GM18508 (cell line): ENCODE data around the gene VDAC1.
A peak's percentile ranks its signal among the peaks of the same experiment; 100 is the strongest.
"Not testable (repeated sequence)": the region's sequence is repeated elsewhere in the genome, so short reads cannot be mapped to it uniquely, and the experiment has no call there.

Experiments used
- ATAC-seq: cut with Tn5 transposase; IDR thresholded peaks from one replicate; pipeline ENCODE4 v1.9.1; 2021; ENCODE audit warnings: moderate number of reproducible peaks; ENCODE audit not compliant: insufficient read depth, unreplicated experiment

Gene VDAC1

GRCh38 chr5:133970325-133970909 lies 34.4 kb downstream of the VDAC1 start:
- no peak for ATAC-seq

DNA sequence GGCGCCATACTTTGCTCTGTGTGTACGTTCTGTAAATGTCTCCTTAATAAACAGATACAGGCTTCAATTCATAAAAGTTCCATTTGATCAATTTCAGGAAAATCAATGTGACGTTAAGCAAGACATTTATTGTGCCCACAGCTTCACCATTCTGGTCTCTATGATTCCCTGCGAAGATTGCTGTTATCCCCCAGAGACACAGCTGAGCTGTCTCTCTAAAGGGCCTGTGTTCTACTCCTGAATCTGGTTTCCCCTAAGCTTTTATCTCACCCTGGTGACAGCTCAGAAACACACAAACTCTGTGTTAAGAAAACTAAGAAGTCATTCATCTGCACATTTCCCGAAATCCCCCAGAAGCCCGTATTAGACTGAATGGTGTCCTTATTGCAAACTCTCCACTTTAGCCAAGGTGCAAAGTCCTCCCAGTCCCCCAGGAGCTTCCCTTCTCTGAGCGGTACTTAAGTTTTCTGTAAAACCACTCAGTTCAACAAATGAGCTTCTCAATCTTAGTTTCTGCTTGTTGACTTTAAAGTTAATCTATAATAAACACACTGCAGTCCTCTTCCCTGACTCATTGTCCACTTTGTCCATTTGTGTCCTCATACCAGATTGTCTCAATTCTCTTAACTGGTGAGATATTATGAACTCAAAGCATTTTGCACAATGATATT lies 35.0 kb downstream of the VDAC1 start:
- no peak for ATAC-seq

GRCh38 chr5:133968204-133968980 lies 36.4 kb downstream of the VDAC1 start, which contains the start of gene C5orf15:
Gene C5orf15 (minus strand): TSS chr5:133968625. CDS start chr5:133968584, 41 bp downstream.
- ATAC-seq = peak; percentile 84

DNA sequence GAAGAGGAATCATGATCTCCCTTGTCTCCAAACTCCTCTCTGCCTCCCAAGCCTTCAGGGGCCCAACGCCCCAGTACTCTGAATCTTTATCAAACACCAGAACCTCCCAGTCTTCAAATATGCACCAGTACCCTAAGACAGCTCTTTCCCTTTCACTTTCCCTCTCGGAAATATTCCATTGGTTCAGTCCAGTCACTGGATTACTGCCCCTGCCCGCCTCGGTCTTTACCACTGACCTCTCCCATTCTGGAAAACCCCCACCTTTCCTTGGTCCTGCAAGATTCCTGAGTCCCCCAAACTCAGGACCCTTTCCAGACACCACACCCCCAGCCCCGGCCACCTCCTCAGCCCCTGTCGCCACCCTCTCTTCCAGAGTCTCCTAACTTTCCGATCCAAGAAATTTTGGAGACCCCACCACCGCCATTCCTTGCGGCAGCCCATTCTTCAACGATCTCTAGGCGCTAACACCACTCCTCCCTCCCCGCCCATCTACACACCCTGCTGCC lies 37.0 kb downstream of the VDAC1 start:
- no peak for ATAC-seq

GRCh38 chr5:133967124-133967523 lies 37.7 kb downstream of the VDAC1 start:
- no peak for ATAC-seq

DNA sequence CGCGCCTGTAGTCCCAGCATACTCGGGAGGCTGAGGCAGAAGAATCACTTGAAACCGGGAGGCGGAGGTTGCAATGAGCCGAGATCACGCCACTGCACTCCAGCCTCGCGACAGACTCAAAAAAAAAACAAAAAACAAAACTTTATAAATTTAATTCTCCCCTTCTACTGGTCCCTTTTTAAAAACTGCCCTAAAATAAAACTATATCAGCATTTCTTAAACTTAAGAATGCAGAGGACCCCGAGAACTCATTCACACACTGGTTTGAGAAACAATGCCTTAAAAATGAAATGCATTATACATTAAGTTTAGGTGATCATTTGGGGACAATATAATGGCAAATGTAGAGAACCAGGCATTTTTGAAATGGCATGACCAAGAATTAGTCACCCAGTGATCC lies 38.7 kb downstream of the VDAC1 start:
- no peak for ATAC-seq

DNA sequence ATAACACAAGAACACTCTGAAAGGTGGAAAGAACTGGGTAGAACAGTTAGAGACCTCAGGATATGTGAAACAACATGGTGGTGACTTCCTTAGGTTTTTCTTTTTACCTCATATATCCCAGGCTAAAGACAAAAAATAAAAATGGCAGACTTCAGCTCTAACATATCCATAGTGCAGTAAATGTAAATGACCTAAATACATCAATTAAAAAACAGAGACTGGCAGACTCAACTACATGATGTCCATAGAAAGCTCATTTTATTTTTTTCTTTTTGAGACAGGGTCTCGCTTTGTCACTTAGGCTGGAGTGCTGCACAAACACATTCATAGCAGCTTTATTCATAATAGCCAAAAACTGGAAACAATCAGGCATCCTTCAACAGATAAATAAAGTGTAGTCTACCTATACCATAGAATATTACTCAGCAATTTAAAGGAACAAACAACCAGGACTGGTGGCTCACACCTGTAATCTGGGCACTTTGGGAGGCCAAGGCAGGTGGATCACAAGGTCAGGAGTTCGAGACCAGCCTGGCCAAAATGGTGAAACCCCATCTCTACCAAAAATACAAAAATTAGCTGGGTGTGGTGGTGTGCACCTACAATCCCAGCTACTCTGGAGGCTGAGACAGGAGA lies 41.2 kb downstream of the VDAC1 start:
- ATAC-seq = no peak

DNA sequence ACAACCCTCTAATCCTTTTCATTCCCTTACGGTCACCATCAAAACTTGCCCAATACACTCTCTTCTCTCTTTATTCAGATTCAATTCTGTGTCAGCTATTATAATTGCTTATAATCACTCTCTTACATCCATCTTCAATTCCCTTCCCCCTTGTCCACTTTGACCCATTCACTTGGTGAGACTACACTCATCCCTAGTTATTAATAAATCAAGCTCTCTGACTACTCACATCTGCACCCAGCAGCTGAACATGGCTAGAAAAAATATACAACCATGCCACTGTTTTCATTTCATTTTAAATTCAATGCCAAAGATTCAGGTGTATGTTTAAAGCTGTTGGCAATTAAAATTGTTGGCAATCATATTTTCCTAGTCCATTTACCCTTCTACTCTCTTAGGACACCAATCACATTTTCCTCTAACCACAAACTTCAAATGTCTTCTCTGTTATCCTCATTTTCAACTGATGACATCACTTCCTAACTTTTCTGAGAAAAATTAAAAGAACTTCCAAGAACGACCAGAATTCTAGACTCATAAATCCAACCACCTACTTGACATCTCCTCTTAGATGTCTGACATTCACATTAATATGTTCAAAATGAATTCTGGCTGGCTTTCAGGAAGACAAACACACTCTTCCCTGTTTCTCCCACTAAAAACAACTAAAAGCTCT lies 41.8 kb downstream of the VDAC1 start:
- ATAC-seq = no peak

DNA sequence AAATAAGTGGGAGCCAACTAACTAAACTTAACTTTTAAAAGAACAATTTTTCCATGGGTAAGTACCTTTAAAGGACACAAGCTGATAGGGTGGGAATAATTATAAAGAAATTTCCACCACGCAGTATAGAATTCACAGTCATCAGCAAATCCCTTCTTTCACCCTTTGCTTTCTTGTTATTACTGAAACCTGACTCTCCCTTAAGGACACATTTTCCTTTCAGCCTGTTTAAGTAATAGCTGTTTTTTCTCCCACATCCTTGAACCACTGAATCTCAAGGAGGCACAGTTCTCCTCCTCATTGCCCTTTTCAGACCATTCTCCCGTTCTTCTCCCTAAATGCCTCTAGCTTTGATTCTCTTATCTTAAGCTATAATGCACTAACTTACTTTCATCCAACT lies 42.6 kb downstream of the VDAC1 start:
- no peak for ATAC-seq

DNA sequence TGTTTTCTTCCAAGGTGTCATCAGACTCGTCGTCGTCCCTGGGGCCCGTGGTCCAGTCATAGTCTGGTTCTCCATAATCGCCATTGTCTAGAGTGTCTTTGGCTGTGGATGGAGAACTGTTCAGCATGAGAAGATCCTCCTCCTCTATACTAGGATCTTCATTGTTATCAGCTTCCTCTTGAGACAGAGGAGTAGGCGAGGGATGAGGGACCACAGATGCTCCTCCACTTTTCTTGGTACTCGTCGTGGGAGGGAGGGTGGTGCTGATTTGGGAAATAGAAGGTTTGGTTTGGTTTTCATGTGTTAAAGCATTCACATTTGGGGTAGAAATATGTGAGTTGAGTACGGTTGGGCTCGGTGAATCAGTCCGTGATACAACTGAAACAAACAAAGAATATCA lies 45.1 kb downstream of the VDAC1 start:
- no peak for ATAC-seq

DNA sequence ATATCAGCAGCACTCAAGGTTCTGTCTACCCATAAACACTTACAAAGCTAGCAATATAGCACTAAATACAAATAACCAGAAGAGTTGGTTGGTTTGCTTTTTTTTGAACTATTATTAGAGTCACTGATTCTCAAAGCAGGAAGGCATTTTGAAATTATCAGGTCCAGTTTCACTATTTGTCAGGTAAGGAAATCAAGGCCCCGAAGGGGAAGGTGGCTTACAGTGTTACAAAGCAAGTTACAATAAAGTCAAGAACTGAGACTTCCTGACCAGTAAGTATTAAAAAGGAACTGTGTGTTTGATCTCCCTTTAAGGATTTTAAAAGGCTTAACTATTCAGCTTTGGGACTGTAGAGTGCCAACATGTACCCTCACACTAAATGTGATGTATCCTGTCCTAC lies 47.2 kb downstream of the VDAC1 start:
- no peak for ATAC-seq

DNA sequence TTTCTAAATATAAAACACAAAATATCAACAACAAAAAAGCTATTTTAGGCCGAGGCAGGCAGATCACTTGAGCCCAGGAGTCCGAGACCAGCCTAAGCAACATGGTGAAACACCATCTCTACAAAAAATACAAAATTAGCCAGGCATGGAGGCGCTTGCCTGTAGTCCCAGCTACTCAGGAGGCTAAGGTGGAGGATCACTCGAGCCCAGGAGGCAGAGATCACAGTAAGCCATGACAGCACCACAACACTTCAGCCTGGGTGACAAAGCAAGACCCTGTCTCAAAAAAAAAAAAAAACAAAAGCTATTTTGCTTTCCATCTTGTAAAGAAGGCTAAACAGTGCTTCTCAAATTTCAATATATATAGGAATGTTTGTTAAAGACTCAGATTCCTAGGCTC lies 47.7 kb downstream of the VDAC1 start:
- ATAC-seq = no peak

- not testable (repeated sequence) for ATAC-seq
Observed at GRCh38 chr5:133956196-133956595, 48.6 kb downstream of the VDAC1 start.

GRCh38 chr5:133953568-133954145 lies 51.1 kb downstream of the VDAC1 start:
- ATAC-seq = no peak

DNA sequence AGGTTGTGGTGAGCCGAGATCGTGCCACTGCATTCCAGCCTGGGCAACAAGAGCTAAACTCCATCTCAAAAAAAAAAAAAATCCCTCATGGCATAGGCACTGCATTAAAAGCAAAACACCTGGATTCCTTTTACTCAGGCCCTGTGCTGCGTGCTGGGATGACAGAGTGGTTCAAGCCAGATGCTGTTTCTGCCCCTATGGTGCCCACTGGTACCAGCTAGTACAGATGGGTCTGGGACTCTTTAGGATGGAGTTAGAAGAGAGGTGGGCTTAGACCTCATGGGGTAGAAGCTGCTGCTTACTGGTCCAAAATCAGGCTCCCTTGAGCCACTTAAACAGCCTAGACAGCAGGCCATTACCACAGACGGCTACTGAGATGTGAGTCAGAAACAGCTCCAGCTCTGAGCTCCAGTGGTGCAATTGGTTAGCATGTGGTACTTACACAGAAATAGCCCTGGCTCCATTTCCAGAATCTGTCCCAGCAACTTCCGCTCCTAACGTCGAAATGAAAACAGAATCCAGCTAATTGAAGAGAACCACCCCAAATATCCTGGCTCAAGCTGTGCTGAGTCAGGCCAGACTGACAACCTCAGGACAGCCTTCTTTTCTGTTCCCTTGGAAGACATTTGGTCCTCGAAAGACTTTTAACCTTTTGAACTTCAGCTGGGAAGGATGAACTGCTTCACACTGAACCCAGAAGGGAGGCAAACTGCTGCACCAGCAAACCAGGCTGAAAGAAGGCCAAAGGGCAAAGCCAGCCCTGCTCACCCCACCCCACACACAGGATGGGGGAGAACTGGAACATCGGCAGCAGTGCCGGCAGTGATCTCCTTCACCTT lies 51.8 kb downstream of the VDAC1 start:
- no peak for ATAC-seq

DNA sequence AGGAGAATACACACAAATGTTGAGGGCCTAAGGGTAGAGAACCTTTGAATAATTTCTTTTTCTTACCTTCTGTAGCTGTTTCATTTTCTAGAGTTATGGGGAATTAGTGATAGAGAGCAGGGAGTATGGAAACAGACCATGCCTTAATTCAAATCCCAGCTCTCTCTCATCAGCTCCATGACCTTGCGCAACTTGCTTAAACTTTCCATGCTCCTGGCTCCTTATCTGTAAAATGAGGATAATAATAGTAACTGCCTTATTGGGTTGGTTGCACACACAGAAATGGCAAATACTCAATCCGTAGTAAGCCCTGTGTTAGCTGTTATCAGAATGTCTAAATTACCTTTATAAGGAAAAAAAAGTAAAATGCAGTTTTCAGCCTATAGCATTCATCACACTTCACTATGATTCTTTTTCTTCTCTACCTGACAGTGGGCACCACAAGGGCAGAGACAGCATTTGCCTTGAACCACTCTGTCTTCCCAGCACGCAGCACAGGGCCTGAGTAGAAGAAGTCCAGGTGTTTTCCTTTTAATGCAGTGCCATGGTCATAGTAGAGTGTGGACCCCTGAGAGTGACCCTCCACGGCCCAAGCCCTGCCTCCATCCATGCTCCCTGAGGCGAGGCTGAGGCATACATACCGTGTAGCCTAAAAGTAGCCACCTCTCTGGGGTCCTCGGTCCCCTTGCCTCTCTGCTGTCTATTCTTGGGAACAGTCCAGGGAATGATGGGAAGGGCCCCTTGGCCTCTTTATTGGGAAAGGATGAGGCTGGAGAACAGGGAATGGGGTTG lies 53.8 kb downstream of the VDAC1 start:
- ATAC-seq = no peak

DNA sequence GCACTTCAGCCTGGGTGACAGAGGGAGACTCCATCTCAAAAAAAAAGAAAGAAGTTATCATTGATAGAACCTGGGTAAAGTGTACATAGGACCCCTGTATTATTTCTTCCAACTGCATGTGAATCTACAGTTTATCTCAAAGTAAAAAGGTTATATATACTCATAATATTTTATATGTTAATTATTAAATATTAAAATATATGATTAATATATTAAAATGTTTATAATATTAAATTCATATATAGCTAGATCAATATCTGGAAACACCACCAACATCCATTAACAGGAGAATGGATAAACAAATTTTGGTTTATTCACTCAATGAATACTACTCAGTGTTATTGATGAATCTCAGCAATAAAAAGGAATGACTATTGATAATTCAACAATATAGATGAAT lies 56.1 kb downstream of the VDAC1 start:
- ATAC-seq = no peak

GRCh38 chr5:133947431-133947841 lies 57.3 kb downstream of the VDAC1 start:
- no peak for ATAC-seq
